HUDEP-2 (cell line): ENCODE results near the gene DPH7.
"Not testable (repeated sequence)": the region's sequence is repeated elsewhere in the genome, so short reads cannot be mapped to it uniquely, and the experiment has no call there.

ENCODE experiments used
- DNase-seq, 76 experiments: peaks; one replicate each; lab custom pipeline; 2025; ENCODE audit not compliant: unreplicated experiment in 76 of 76; lab: John Stamatoyannopoulos, UW

DPH7 gene

DNA sequence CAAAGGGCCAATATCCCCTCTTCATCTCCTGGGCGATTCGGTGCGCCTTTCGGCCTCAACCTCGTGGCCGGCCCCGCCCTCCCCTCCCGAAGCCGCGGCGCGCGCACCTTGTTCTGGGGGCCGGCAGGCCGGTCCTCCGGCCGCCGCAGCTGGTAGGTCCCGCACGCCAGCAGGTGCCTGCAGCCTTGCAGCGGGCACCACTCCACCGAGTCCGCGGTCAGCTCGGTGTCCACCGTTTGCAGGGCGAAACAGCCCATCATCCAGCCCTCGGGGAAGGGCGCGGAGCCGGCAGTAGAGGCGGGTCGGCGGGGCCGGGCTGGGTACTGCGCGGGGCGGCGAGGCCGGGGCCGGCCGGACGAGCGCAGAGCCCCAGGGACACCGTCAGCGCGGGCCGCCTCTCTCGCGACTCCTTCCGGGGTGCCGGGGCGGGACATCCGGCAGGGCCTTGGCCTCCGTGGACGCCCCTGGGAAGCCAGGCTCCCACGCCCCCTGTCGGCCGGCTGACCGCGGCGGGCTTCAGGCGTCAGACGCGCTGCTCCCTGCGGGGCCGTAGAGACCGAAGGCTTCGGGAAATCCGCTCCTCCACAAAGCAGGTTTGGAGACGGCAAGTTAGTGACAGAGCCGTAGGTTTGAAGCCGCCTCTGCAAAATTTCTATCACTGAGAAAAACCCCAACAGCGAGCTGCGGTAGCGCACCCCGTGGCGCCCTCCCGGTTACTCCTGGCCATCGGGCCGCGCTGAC is at the start of gene DPH7:
Gene DPH7 (minus strand): TSS at position 408 of the 741 bp plus-strand sequence. CDS start 148 bp downstream, at position 260.
- DNase-seq: peak in 73 of 76 experiments; percentile 38 to 96 (median 87)

DNA sequence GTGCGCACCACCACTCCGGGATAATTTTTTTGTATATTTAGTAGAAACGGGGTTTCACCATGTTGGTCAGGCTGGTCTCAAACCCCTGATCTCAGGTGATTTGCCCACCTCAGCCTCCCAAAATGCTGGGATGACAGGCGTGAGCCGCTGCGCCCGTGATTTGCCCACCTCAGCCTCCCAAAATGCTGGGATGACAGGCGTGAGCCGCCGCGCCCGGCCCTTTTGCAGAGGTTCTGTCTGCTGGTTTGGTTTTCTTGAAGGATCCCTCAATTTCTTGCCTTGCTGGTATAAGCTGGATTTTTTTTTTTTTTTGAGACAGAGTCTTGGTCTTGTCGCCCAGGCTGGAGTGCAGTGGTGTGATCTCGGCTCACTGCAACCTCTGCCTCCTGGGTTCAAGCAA is 48.7 kb upstream of the DPH7 start:
- not testable (repeated sequence) for DNase-seq

DNA sequence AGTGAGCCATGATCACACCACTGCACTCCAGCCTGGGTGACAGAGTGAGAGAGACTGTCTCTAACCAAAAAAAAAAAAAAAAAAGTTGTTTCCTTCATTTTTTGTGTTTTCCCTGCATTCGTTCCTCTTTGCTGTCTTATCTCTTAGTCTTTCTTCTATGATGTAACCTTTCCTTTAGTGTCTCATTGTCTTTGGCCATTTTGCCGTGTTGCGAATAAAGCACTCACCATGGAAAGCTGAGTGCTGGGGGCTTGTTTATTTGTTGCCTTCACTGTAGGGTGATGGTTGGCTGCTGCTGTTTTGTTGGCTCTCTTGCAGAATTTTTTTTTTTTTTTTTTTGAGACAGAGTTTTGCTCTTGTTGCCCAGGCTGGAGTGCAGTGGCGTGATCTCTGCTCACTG is 47.7 kb upstream of the DPH7 start:
- DNase-seq: no peak

DNA sequence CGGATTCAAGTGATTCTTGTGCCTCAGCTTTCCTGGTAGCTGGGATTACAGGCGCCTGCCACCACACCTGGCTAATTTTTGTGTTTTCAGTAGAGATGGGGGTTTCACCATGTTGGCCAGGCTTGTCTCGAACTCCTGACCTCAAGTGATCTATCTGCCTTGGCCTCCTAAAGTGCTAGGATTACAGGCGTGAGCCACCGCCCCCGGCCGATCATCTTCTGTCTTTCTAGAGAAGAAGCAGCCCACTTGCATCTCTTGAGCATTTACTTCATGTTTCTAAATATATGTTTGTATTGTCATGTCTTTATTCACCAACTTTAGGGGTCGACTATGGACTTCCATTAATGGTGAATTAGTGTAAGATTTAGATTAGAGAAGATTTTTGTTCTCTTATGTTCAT is 43.5 kb upstream of the DPH7 start:
- DNase-seq: not testable (repeated sequence)

DNA sequence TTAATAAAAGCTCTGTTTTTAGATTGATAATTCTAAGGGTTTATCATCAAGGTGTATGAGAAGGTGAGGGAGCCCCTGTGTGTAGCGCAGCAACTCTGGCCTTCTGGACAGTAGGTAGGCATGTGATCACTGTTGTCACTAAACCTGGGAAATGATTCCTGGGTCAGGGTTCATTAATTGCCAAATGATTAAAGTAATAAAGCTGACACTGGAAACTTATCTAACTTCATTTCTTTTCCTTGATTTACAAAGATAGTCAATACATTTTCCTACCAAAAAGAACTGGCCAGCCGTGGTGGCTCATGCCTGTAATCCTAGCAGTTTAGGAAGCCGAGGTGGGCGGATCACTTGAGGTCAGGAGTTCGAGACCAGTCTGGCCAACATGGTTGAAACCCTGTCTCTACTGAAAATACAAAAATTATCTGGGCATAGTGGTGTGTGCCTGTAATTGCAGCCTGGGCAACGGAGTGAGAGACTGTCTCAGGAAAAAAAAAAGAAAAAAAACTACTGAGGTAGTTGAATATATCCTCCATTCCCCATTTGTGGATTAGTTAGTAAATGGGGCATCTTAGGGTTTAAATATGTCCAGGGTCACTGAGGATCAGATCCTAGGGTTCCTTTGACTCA is 42.5 kb upstream of the DPH7 start:
- DNase-seq: peak in 9 of 76 experiments; percentile 13 to 49 (median 20)

DNA sequence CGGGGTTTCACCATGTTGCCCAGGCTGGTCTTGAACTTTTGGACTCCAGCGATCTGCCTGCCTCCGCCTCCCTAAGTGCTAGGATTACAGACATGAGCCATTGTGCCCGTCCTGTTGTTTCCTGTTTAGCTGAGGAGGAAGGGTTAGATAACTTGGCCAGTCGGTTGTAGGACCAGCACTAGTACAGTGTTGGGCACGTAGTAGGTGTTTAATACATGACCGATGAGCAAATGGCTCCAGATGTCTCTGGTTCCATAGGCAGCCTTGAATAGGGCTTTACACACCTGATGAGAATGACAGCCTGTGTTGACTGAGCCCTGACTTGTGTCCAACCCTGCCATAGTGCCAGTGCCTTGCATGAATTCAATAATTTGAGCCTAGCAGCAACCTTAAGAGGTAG is 41.9 kb upstream of the DPH7 start:
- DNase-seq: no peak

DNA sequence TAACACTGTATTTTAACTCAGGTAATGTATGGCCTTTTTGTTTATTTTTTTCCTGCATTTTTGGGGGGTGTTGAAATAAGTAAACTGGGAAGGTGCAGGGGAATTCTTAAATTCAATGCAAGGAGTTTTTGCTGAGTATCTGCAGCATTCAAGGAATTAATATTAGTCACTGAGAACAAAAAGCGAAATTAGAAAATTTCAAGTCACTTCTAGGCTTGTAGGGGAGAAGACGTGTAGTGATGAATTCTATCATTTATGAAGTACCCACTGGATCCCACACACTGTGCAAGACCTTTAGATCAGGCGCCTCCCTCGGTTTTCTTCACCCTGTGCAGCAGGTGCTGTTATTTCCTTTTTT is 41.3 kb upstream of the DPH7 start:
- DNase-seq: no peak

DNA sequence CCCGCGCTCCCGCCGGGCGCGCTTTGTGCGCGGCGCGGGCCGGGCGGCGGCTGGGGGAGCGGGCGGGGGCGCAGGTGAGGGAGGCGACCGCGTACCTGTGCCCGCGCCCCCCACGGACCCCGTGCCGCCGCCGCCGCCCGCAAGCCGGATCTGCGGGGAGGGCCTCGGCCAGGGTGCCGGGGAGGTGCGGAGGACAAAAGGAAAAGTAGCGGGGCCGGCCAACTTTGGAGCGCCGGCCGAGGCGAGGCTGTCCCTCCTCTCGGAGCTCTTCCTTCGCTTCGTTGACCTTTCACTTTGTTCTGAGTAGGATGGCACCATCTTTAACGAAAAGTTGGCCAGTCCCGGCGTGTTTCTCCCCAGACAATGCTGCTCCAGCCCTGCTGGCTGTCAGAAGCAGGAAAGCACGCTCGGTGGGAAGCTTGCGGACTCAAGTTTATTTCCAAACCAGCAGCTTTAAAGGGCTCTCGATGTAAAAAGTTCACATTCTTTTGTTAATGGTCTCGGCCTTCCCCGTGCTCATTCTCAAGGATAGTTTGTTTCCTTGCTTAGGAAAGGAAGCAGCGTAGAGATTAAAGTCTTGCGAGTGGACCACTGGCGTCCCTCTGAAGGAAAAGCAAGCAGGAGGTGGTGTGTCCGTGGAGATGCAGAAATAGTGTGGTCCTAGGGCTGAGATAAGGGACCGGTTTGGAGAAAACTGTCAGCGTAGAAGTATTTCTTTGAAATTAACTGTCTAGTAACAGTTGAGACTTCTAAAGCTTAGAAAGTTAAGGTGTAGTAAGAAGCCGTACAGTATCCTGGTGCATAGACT is 40.7 kb upstream of the DPH7 start:
- DNase-seq: peak in 10 of 76 experiments; percentile 6 to 34 (median 22)

DNA sequence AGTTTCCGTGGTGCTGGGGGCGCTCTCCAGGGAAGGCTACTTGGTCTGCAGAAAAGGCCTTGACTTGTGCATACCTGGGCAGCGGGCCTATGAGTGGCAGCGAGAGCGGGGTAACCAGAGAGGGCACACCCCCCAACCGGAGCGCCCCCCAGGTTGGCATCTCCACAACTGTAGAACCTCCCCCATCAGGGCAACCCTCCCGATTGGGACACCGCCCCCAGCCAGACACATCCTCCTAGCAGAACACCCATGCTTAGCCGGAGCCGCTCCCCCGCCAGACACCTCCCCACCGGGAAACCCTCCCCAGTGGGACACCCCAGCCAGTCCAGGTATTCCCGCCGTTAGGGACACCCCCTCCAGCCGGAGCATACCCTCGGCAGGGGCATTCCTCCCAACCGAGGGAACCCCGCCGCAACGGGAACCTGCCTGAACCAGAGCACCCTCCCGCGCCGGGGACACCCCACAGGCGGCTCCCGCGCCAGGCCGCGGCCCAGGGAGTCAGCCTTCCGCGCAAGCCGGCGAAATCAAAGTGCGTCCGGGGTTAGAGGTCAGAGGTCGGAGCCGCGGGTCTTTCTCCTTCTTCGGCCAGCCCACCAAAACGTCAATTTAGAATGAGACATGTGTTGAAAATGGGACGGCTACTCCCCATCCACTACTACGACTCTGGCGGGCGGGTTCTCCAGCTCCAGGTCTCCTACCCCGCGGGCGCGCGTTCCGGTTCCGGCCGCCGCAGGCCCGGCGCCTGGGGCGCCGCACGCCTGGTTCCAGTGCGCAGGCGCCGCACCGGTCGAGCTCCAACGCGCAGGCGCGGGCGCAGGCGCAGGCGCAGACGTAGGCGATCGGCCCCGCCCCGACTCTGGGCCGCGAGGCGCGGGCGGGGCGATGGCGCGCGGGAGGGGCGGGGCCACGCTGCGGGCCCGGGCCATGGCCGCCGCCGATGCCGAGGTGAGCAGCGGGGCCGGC is 39.7 kb upstream of the DPH7 start, which contains the start of gene EHMT1:
Gene EHMT1 (plus strand): TSS at position 901 of the 963 bp plus-strand sequence. CDS start 24 bp downstream, at position 925.
- peak in 69 of 76 experiments; percentile 35 to 90 (median 71) for DNase-seq

DNA sequence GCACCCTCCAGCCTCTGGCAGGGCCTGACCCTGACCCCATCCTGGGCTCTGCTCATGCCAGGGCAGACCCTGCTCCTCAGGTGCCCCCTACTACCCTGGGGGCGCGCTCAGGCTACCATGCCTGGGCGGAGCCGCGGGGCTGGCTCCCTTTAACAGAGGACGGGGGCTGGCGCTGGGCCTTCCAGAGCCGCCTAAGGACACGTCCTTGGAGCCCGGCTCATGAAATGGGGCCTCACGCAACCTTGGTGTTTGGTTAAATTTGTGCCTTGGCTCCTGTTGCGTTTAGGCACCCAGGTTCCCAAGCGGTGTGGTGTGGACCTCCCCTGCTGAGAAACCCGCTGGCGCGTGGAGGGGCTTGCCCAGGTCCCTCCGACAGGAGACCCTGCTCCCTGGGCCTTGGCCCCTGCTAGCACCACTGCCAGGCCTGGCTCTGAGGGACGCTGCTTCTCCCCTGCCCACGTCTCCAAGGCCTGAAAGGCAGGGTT is 36.7 kb upstream of the DPH7 start:
- DNase-seq: no peak

DNA sequence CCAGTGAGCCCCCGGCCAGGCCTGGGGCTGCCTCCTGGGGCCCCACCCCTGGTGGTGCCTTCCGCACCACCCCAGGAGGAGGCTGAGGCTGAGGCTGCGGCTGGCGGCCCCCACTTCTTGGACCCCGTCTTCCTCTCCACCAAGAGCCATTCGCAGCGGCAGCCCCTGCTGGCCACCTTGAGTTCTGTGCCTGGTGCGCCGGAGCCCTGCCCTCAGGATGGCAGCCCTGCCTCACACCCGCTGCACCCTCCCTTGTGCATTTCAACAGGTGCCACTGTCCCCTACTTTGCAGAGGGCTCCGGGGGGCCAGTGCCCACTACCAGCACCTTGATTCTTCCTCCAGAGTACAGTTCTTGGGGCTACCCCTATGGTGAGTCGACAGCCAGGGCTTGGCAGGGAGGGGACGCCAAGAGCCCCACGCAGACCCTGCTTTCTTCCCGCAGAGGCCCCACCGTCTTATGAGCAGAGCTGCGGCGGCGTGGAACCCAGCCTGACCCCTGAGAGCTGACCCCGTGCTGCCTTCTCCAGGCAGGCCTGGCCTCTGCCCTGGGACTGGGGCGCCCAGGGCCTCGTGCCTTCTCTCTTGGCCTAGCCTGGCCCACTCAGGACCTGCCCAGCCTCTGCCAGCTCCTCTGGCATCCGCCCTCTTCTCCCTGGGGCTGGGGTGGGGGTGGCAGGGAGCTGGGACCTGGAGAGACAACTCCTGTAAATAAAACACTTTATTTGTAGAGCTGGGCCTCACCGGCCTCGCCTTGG is 36.1 kb upstream of the DPH7 start:
- no peak for DNase-seq

DNA sequence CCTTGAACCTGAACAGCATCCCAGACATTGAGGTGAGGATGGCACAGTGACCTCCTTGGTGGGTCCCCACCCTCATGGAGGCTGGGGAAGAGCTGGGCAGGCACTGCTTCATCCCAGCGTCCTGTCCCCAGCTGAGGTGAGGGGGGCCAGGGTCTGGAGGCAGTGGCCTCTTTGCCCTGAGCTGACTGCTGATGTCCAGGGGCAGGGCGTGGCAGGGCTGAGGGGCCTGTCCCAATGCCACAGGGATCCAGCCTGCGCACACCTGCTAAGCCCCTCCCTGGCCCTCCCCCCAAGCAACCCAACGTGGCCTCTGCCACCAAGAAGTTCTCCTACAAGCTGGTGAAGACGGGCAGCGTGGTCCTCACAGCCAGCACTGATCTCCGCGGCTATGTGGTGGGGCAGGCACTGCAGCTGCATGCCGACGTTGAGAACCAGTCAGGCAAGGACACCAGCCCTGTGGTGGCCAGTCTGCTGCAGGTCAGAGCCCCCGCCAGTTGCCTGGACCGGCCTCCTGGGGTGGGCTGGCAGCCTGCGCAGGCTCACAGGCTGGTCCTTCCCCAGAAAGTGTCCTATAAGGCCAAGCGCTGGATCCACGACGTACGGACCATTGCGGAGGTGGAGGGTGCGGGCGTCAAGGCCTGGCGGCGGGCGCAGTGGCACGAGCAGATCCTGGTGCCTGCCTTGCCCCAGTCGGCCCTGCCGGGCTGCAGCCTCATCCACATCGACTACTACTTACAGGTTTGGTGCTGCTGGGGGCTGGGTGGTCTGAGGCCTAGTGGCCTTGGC is 35.2 kb upstream of the DPH7 start:
- no peak for DNase-seq

DNA sequence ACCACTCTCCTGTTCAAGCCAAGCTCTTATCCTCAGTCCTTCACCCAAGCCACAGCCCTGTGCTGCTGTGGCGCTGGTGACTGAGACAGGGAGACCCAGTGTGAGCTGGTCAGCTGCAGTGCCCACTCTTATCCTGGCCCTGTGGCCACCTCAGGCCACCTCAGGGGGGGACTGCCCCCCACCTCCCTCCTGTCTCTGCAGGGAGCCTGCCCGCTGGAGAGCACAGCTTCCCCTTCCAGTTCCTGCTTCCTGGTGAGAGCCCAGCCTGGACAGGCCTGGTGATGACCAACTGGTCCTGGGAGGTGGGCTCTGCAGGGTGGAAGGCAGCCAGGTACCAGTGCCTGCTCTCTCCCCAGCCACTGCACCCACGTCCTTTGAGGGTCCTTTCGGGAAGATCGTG is 34.5 kb upstream of the DPH7 start:
- no peak for DNase-seq

DNA sequence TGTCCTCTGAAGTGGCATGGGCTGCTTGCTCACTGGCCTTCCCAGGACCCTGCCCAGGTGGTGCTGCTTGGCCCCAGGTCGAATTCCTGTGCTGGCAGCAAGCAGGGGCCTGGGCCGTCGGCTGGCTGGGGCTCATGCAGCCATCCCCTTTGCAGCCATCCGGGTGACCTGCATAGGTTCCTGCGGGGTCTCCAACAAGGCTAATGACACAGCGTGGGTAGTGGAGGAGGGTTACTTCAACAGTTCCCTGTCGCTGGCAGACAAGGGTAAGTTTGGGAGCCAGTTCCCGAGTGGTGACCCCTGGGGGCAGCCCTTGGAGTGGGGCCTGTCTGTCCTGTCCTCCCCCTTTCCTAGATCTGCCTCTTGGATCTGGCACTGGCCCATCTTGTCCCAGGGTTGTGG is 34.0 kb upstream of the DPH7 start:
- DNase-seq: no peak

DNA sequence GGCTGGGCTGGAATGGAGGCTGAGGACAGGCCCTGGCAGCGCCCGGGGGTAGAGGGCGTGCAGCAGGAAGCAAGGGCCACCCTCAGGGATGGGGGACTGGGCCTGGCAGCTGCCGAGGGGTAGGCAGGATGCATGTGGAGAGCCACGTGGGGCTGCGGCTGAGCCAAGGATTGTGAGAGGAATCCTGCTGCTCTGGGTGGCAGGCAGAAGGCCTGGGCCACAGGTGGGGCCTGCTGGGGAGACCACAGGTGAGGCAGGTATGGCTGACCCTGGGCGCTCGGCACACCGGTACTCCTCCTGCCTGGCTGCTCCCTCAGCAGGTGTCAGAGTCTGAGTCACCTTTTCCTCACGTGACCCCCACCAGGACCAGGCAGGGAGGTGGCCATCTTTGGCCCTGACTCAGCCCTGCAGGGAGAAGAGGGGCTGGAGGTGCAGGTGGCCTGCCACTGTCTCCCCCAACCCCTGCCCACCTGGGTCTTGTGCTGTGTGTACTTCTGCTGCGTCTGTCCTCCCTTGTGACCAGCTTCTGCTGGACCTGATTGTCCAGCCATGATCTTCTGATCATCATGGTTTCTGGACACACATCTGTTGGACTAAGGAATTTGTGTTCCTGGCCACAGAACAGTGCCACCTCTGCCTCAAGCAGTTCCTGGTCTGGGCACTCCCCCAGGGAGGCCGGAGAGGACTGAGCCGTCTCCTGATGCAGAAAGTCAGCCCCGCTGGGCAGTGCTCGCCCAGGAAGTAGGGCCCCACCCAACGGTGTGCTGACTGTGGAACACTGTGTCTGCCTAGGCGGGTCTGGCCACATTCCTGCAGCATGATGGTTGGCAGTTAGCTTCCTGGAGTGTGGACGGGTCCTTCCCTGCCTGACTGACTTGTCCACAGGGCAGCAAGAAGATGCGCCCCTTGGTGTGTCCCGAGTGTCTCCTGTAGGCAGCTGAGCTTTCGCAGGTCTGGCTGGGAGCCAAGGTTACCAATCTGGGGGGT is 33.2 kb upstream of the DPH7 start:
- peak in 24 of 76 experiments; percentile 6 to 47 (median 23) for DNase-seq

DNA sequence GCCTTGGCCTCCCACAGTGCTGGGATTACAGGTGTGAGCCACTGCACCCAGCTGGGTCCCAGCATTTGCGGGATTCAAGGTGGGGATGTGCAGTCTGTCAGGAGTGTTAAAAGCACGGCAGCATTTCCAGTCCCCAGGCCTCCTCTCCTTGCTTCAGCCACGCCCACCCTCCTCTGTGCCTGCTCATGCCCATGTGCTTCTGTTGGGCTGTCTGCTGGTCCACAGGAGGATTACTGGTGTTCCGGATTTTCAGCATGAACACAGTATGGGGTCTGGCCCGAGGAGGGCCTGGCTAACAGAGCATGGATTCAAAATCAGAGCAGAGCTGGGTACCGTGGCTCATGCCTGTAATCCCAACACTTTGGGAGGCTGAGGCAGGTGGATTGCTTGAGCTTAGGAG is 32.2 kb upstream of the DPH7 start:
- DNase-seq: no peak

DNA sequence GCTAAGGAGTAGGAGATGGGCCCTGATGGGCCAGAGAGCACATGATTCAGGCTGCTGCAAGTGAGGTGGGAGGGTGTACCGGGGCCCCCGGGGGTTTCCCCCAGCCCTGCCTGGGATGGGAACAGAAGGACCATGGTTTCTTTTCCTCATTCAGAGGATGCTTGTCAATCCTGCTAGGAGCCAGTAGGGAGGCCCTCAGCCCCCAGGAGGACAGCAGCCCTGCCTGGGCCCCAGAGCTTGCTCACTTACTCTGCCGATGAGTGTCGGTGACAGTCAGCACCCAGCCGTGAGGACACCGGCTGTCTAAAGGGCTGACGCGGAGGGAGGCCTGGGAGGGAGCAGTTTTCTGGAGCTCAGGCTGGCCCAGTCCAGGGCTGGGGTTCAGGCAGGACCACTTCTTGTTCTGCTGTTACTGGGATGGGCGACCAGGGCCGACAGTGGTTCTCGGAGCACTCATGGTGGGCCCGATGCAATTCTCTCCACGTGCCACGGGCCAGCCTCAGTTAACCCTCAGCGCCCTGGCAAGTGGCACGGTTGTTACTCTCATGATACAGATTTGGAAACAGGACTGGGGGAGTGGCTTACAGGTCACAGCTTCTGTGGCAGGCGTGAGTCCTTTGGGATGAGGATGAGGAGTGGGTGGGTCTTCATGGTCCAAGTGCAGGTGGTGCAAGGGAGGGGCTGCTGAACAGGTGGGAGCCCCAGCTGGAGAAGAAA is 28.6 kb upstream of the DPH7 start:
- DNase-seq: no peak
